Body of pancreas (tissue), 4 donors: Measurements from ENCODE around the gene MAGI1. TPM values are rescaled to one million over a fixed set of nuclear protein-coding genes. Genes with fewer than 3 reads are reported as not detected.

ENCODE experiments used
- ATAC-seq: fragments of 150-250 bp; one replicate; pipeline ENCODE4 v1.9.1; 2016
- DNase-seq, 4 donors: peaks; one replicate each; pipeline ENCODE4 v3.0.0-alpha.2; 2019
- H3K27ac ChIP-seq, 4 donors: fragments of 200-600 bp; sonication (generic); 1 replicate in 3 of 4; 2 replicates in 1 of 4; pipeline versions ENCODE4 v1.5.1 to v1.6.1; 2016 to 2019; ENCODE audit warnings: mild to moderate bottlenecking in 1 of 4, mixed read lengths in 1 of 4, moderate library complexity in 1 of 4
- H3K27me3 ChIP-seq, 2 donors: fragments of 200-600 bp; sonication (generic); one replicate each; pipeline ENCODE4 v1.6.0; 2016; ENCODE audit warnings: mild to moderate bottlenecking in 1 of 2
- H3K36me3 ChIP-seq, 2 donors: fragments of 200-600 bp; sonication (generic); replicated peaks in 1 of 2; 2 replicates each; pipeline ENCODE4 v1.5.1; 2016; ENCODE audit warnings: low read depth in 2 of 2; ENCODE audit not compliant: insufficient read depth in 1 of 2
- H3K4me1 ChIP-seq: fragments of 200-600 bp; sonication (generic); one replicate; pipeline ENCODE4 v1.6.0; 2016
- H3K4me3 ChIP-seq, 2 donors: fragments of 200-600 bp; sonication (generic); 1 replicate in 1 of 2; 2 replicates in 1 of 2; pipeline ENCODE4 v1.5.1; 2016 to 2019
- H3K9me3 ChIP-seq, 3 donors: fragments of 200-600 bp; sonication (generic); 1 replicate in 2 of 3; 2 replicates in 1 of 3; pipeline ENCODE4 v1.5.1; 2016
- CTCF ChIP-seq, 7 experiments: fragments of 450-650 bp in 4 of 7; fragments of 200-600 bp in 3 of 7; sonication (generic) in 3 of 7; IDR thresholded peaks; one replicate each; pipeline ENCODE4 v1.5.1; 2016 to 2019; ENCODE audit warnings: antibody characterized with exemption in 7 of 7
- POLR2A ChIP-seq, 3 donors: fragments of 450-650 bp; IDR thresholded peaks; one replicate each; pipeline ENCODE4 v1.6.1; 2016; ENCODE audit warnings: antibody characterized with exemption in 3 of 3, mild to moderate bottlenecking in 2 of 3
- WGBS, 2 donors: methylation state at CpG; one replicate each; pipeline ENCODE4 v1.1.5; 2017; 5-methylcytosine and 5-hydroxymethylcytosine counted together
- intact Hi-C: fragments of 100-400 bp; cut with DNase I; formaldehyde crosslinking; loops from one replicate; pipeline ENCODE4 v1.15.1; 2023
- total RNA-seq, 2 donors: library from RNA; depleted of rRNA; stranded (reverse); fragments of >200 nt; gene quantifications; one replicate each; pipeline ENCODE4 v1.1.0, GENCODE V29; 2016

The MAGI1 gene
- total RNA-seq, 2 donors from 2014 or later: 44.2 to 63.6 TPM

- TF ChIP-seq CTCF (IDR thresholded peaks at IDR 0.05): no peak
- no peak for TF ChIP-seq POLR2A (IDR thresholded peaks at IDR 0.05)
- Histone ChIP-seq H3K36me3 (no peaks in the 10 kb centered on the region), H3K27ac (no peak overlapping the region), H3K9me3 (no peaks in the 10 kb centered on the region), H3K4me3 (no peak overlapping the region), H3K27me3 (no peaks in the 10 kb centered on the region), H3K4me1 (no peaks in the 10 kb centered on the region)
- intact Hi-C loops: no loop called here
- DNase-seq: no peak
- WGBS, 2 donors: 84 to 90% methylated on average over 3 of the region's 3 CpGs
- no peak for ATAC-seq
Observed at GRCh38 chr3:65537109-65537508, 501.6 kb downstream of the MAGI1 start.

DNA sequence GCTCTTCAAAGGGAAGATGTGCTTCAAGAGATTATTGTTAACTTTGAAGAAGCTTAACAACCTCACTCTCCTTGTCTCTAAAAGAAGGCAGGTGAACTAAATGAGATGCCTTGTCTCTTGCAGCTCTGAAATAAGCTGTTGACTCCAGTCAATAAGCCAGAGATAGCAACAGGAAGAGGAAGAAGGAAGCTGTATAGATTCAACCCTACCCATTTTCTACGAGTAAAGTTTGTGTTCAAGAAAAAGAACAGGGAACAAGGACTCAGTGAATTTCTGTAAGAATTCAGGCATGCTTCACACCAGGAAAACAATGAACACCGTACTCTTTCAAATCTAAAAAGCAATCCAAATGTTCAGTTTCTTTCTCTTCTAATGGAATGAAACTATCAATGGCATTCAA is 503.5 kb downstream of the MAGI1 start:
- ATAC-seq: no peak
- Histone ChIP-seq H3K9me3 (no peaks in the 10 kb centered on the region), H3K36me3 (no peaks in the 10 kb centered on the region), H3K4me1 (no peaks in the 10 kb centered on the region), H3K4me3 (no peak overlapping the region), H3K27ac (no peak overlapping the region), H3K27me3 (no peaks in the 10 kb centered on the region)
- DNase-seq: no peak
- WGBS, 2 donors: 66 to 77% methylated on average over 2 of the region's 2 CpGs
- no peak for TF ChIP-seq POLR2A (IDR thresholded peaks at IDR 0.05)
- TF ChIP-seq CTCF (IDR thresholded peaks at IDR 0.05): no peak
- intact Hi-C loops: no loop called here

DNA sequence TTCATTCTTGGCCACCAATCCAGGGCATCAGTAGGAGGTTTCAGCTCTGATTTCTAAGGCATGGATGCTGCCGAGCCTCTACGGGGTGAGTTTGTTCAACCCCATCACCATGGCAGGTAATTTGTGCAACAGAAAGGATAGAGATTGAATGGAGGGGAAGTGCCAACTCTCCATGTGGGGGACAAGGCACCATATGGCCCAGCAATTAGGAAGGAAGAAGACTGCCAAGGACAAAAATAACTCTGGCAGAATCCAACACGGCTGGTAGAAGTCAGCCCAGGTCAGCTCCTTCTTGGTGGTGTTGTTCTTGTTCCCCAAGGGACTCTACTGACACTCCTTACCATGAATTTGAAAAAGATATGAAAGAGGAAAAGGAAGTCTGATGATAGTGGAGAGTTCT is 503.9 kb downstream of the MAGI1 start:
- DNase-seq (no peak), ATAC-seq (no peak)
- Histone ChIP-seq H3K4me1 (no peaks in the 10 kb centered on the region), H3K9me3 (no peaks in the 10 kb centered on the region), H3K27me3 (no peaks in the 10 kb centered on the region), H3K27ac (no peak overlapping the region), H3K4me3 (no peak overlapping the region), H3K36me3 (no peaks in the 10 kb centered on the region)
- WGBS, 2 donors: 85 to 90% methylated on average over 3 of the region's 3 CpGs
- no peak for TF ChIP-seq POLR2A (IDR thresholded peaks at IDR 0.05)
- no peak for TF ChIP-seq CTCF (IDR thresholded peaks at IDR 0.05)
- intact Hi-C loops: no loop called here

- Histone ChIP-seq H3K36me3 (no peaks in the 10 kb centered on the region), H3K27me3 (no peaks in the 10 kb centered on the region), H3K4me1 (no peaks in the 10 kb centered on the region), H3K4me3 (no peak overlapping the region), H3K27ac (no peak overlapping the region), H3K9me3 (no peaks in the 10 kb centered on the region)
- DNase-seq (no peak), ATAC-seq (no peak)
- TF ChIP-seq POLR2A (IDR thresholded peaks at IDR 0.05): no peak
- TF ChIP-seq CTCF (IDR thresholded peaks at IDR 0.05): no peak
- WGBS, 2 donors: 86 to 91% methylated on average over 6 of the region's 6 CpGs
- intact Hi-C loops: no loop called here
Observed at GRCh38 chr3:65532749-65533148, 506.0 kb downstream of the MAGI1 start.

GRCh38 chr3:65532215-65532614 is 506.5 kb downstream of the MAGI1 start:
- DNase-seq (no peak), ATAC-seq (no peak)
- no peaks in the 10 kb centered on the region for H3K36me3 ChIP-seq
- no peaks in the 10 kb centered on the region for H3K27me3 ChIP-seq
- WGBS, 2 donors: 88 to 94% methylated on average over 4 of the region's 4 CpGs
- TF ChIP-seq CTCF (IDR thresholded peaks at IDR 0.05): no peak
- no peak for TF ChIP-seq POLR2A (IDR thresholded peaks at IDR 0.05)
- no peaks in the 10 kb centered on the region for H3K9me3 ChIP-seq
- no peak overlapping the region for H3K4me3 ChIP-seq
- no peaks in the 10 kb centered on the region for H3K4me1 ChIP-seq
- intact Hi-C loops: no loop called here
- H3K27ac ChIP-seq: no peak overlapping the region
